ENCODE measurements around the gene RRP1B. TPM values are rescaled to one million over a fixed set of nuclear protein-coding genes. Genes with fewer than 3 reads are reported as not detected.

Gene RRP1B
- total and polyA plus RNA-seq, 9 of the 15 experiments (the other 6 are each of a cell fraction or from before 2014, with no cell fraction given): 6.8 to 66.6 (median 41.9) TPM

- TF ChIP-seq THAP12 (CRISPR knock-in tag; IDR thresholded peaks at IDR 0.05): no peak
- TF ChIP-seq PTRF (tag; IDR thresholded peaks at IDR 0.05): no peak
- TF ChIP-seq JUND (IDR thresholded peaks at IDR 0.05; ENCODE audit: borderline replicate concordance, low read depth, low read length): no peak
- TF ChIP-seq JUND (tag; IDR thresholded peaks at IDR 0.05; ENCODE audit: borderline replicate concordance, low read depth, low read length): peak; percentile 38; the same call in 1 of the 3 replicates
- no peak for TF ChIP-seq CBX1 (IDR thresholded peaks at IDR 0.05; ENCODE audit: low read depth)
- no peak for TF ChIP-seq DDX20 (tag; IDR thresholded peaks at IDR 0.05; ENCODE audit: low read depth)
- TF ChIP-seq, protein P1, sequence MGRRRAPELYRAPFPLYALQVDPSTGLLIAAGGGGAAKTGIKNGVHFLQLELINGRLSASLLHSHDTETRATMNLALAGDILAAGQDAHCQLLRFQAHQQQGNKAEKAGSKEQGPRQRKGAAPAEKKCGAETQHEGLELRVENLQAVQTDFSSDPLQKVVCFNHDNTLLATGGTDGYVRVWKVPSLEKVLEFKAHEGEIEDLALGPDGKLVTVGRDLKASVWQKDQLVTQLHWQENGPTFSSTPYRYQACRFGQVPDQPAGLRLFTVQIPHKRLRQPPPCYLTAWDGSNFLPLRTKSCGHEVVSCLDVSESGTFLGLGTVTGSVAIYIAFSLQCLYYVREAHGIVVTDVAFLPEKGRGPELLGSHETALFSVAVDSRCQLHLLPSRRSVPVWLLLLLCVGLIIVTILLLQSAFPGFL (CRISPR knock-in tag; IDR thresholded peaks at IDR 0.05): no peak
- peak in 1 of 2 experiments; percentile 29; a peak in 1 of 4 replicates for TF ChIP-seq HDAC1 (IDR thresholded peaks at IDR 0.05)
- TF ChIP-seq, protein P2, sequence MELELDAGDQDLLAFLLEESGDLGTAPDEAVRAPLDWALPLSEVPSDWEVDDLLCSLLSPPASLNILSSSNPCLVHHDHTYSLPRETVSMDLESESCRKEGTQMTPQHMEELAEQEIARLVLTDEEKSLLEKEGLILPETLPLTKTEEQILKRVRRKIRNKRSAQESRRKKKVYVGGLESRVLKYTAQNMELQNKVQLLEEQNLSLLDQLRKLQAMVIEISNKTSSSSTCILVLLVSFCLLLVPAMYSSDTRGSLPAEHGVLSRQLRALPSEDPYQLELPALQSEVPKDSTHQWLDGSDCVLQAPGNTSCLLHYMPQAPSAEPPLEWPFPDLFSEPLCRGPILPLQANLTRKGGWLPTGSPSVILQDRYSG (tag; conservative IDR thresholded peaks at IDR 0.05; ENCODE audit: low read depth): no peak
- no peak for TF ChIP-seq PHB (CRISPR knock-in tag; IDR thresholded peaks at IDR 0.05)
- no peak for TF ChIP-seq KLF10 (CRISPR knock-in tag; IDR thresholded peaks at IDR 0.05)
- TF ChIP-seq, protein P3, sequence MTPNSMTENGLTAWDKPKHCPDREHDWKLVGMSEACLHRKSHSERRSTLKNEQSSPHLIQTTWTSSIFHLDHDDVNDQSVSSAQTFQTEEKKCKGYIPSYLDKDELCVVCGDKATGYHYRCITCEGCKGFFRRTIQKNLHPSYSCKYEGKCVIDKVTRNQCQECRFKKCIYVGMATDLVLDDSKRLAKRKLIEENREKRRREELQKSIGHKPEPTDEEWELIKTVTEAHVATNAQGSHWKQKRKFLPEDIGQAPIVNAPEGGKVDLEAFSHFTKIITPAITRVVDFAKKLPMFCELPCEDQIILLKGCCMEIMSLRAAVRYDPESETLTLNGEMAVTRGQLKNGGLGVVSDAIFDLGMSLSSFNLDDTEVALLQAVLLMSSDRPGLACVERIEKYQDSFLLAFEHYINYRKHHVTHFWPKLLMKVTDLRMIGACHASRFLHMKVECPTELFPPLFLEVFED (CRISPR knock-in tag; conservative IDR thresholded peaks at IDR 0.05): no peak
- no peak for TF ChIP-seq TAF1 (IDR thresholded peaks at IDR 0.05; ENCODE audit: control insufficient read depth, extremely low read depth, insufficient read depth, low read length, severe bottlenecking)
- TF ChIP-seq RBM25 (IDR thresholded peaks at IDR 0.05; ENCODE audit: low read depth, low read length, severe bottlenecking): no peak
- no peak for TF ChIP-seq ZNF23 (CRISPR knock-in tag; IDR thresholded peaks at IDR 0.05)
- no peak for TF ChIP-seq ZBTB33 (CRISPR knock-in tag; IDR thresholded peaks at IDR 0.05)
- TF ChIP-seq MEIS2 (IDR thresholded peaks at IDR 0.05; ENCODE audit: partially characterized antibody): peak; percentile 71
- TF ChIP-seq RCOR1 (IDR thresholded peaks at IDR 0.05; ENCODE audit: borderline replicate concordance in 1 of 2, low read depth in 2 of 2, low read length in 2 of 2): 0 out of 4 replicates have a peak, but pooled peaks of 1 of the 2 experiments have one; percentile 31
- TF ChIP-seq BCOR (IDR thresholded peaks at IDR 0.05): no peak
- TF ChIP-seq NFIC (IDR thresholded peaks at IDR 0.05): peak; percentile 31; the same call in 1 of the 2 replicates
- TF ChIP-seq ZKSCAN8 (CRISPR knock-in tag; IDR thresholded peaks at IDR 0.05): no peak
Measured at GRCh38 chr21:43712268-43712942, 53.0 kb downstream of the RRP1B start (continued).

Measured in K562 (cell line).